Panc1 (cell line): ENCODE data around the gene TBC1D2. TPM values are rescaled to one million over a fixed set of nuclear protein-coding genes. Genes with fewer than 3 reads are reported as not detected.

ENCODE experiments used
- ATAC-seq: fragments of 200-7000 bp; cut with Tn5 transposase; 2 replicates; pipeline ENCODE4 v1.9.1; 2020; ENCODE audit warnings: mild to moderate bottlenecking, moderate library complexity
- BruUV-seq: library from RNA; stranded (reverse); fragments of 400-500 nt; replicated peaks from 2 replicates; lab custom pipeline; 2021; lab: Mats Ljungman, UMichigan
- CTCF ChIA-PET: fragments of 300-600 bp; sonication (Branson Sonifier 250); formaldehyde crosslinking; loops from one replicate; lab custom pipeline; 2022; ENCODE audit warnings: antibody characterized with exemption; lab: Charles Lee
- POLR2A ChIA-PET: fragments of 300-600 bp; sonication (Branson Sonifier 250); formaldehyde crosslinking; loops from one replicate; lab custom pipeline; 2022; ENCODE audit warnings: antibody characterized with exemption; lab: Charles Lee
- DNase-seq: peaks from one replicate; pipeline ENCODE4 v3.0.0-alpha.2; 2010; ENCODE audit warnings: low read depth, low spot score
- H3K27ac ChIP-seq: 2 replicates; pipeline ENCODE4 v1.5.1; 2011; ENCODE audit warnings: mild to moderate bottlenecking, low read length, inconsistent platforms
- H3K27me3 ChIP-seq: fragments of 200-500 bp; sonication (Bioruptor generic); 2 replicates; pipeline ENCODE4 v1.6.0; 2014; ENCODE audit warnings: low read length, inconsistent platforms; ENCODE audit not compliant: control insufficient read depth, insufficient read depth
- H3K36me3 ChIP-seq: fragments of 200-500 bp; sonication (Bioruptor generic); 2 replicates; pipeline ENCODE4 v1.5.1; 2014; ENCODE audit warnings: inconsistent platforms, mild to moderate bottlenecking, low read length, moderate library complexity; ENCODE audit not compliant: control insufficient read depth, insufficient read depth
- H3K4me1 ChIP-seq: 2 replicates; pipeline ENCODE4 v1.5.1; 2011; ENCODE audit warnings: inconsistent platforms, mild to moderate bottlenecking, low read length, moderate library complexity; ENCODE audit not compliant: control insufficient read depth, insufficient read depth
- H3K4me3 ChIP-seq, 2 experiments: 2 replicates each; pipeline ENCODE4 v1.5.1; 2011 to 2012; ENCODE audit warnings: low read depth in 2 of 2, low read length in 2 of 2, mild to moderate bottlenecking in 2 of 2, inconsistent platforms in 1 of 2, moderate library complexity in 1 of 2
- H3K9me3 ChIP-seq: fragments of 200-500 bp; sonication (Bioruptor generic); 2 replicates; pipeline ENCODE4 v1.5.1; 2014; ENCODE audit warnings: low read depth, mild to moderate bottlenecking, inconsistent platforms, low read length, moderate library complexity; ENCODE audit not compliant: control insufficient read depth, insufficient read depth
- POLR2AphosphoS5 ChIP-seq: IDR thresholded peaks from 2 replicates; pipeline ENCODE4 v1.6.1; 2012; ENCODE audit warnings: mild to moderate bottlenecking, low read depth, low read length, moderate library complexity
- SIN3A ChIP-seq: IDR thresholded peaks from 2 replicates; pipeline ENCODE4 v1.6.1; 2012; ENCODE audit warnings: low read depth, mild to moderate bottlenecking, low read length, moderate library complexity, borderline replicate concordance; ENCODE audit not compliant: insufficient read depth
- TCF7L2 ChIP-seq: IDR thresholded peaks from 2 replicates; pipeline ENCODE4 v1.6.1; 2011; ENCODE audit warnings: mild to moderate bottlenecking, low read depth, low read length, inconsistent platforms
- in situ Hi-C: cut with HindIII; loops from 2 replicates; pipeline ENCODE4 v1.10.0; 2016; ENCODE audit warnings: low sequenced_read_pairs, low pct_unique_long_range_greater_than_20kb
- intact Hi-C: fragments of 100-400 bp; cut with micrococcal nuclease; formaldehyde crosslinking; loops from one replicate; pipeline ENCODE4 v1.10.0; 2022; ENCODE audit not compliant: unreplicated experiment
- total RNA-seq: library from RNA; stranded (reverse); gene quantifications from one replicate; pipeline ENCODE4 v1.2.1, GENCODE V29; 2021; ENCODE audit not compliant: unreplicated experiment
- TF ChIP-seq, protein P1 (sequence below), 2 experiments: IDR thresholded peaks; 2 replicates each; pipeline ENCODE4 v1.6.1; 2011 to 2012; ENCODE audit warnings: low read depth in 2 of 2, control low read depth in 1 of 2, low read length in 1 of 2, mild to moderate bottlenecking in 1 of 2, moderate library complexity in 1 of 2; ENCODE audit not compliant: insufficient read depth in 1 of 2
- TF ChIP-seq, protein P2 (sequence below): fragments of 450-650 bp; IDR thresholded peaks from 2 replicates; pipeline ENCODE4 v1.5.1; 2017; ENCODE audit warnings: mild to moderate bottlenecking

TBC1D2 gene
- total RNA-seq, 1 experiment from 2014 or later = 2.4 TPM

DNA sequence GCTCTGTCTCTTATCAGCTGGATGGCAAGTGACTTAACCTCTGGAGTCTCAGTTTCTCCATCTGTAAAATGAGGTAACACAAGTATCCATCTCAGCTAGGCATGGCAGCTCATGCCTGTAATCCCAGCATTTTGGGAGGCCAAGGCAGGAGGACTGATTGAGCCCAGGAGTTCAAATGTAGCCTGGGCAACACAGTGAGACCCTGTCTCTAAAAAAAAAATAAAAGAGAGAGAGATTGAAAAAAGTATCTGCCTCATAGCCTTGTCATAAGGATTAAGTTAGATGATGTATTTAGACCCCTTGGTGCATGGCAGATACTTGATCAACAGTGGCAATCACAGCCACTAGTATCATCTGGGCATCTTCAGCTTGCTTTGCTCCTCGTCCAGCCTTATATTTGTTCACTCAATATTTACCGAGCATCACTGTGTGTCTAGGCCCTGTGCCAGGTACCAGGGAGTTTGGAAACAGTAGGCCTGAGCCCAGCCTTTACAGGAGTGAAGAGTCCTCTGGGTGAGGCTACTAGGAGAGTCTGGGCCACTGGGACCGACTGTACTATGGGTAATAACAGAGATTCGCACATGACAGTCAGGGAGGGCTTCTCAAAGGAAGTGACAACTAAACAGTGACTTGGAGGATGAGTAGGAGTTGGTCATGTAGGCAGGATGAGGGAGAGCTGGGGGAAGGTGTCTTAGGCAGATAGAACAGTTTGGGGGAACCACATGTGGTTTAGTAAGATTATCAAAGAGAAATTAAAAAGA, 97.2 kb downstream of the TBC1D2 start:
- H3K9me3 ChIP-seq = no peaks in the 10 kb centered on the region
- intact Hi-C loops (no loop called here), in situ Hi-C loops (no loop called here)
- H3K36me3 ChIP-seq = no peaks in the 10 kb centered on the region
- H3K4me1 ChIP-seq = 0 out of 2 replicates have a peak, but pooled peaks cover 6% of the 10 kb centered on the region
- no peaks in the 10 kb centered on the region for H3K27me3 ChIP-seq
- POLR2A ChIA-PET = interaction anchor here (0.7 kb wide), 1 partner anchor 142 kb away, joined by 4 read pairs; no protein-coding TSS in a partner anchor
- ATAC-seq (no peak), DNase-seq (no peak)
- no TSS peak for BruUV-seq
- H3K27ac ChIP-seq = no peak overlapping the region
- CTCF ChIA-PET = no interaction called here
- TF ChIP-seq, protein P1, sequence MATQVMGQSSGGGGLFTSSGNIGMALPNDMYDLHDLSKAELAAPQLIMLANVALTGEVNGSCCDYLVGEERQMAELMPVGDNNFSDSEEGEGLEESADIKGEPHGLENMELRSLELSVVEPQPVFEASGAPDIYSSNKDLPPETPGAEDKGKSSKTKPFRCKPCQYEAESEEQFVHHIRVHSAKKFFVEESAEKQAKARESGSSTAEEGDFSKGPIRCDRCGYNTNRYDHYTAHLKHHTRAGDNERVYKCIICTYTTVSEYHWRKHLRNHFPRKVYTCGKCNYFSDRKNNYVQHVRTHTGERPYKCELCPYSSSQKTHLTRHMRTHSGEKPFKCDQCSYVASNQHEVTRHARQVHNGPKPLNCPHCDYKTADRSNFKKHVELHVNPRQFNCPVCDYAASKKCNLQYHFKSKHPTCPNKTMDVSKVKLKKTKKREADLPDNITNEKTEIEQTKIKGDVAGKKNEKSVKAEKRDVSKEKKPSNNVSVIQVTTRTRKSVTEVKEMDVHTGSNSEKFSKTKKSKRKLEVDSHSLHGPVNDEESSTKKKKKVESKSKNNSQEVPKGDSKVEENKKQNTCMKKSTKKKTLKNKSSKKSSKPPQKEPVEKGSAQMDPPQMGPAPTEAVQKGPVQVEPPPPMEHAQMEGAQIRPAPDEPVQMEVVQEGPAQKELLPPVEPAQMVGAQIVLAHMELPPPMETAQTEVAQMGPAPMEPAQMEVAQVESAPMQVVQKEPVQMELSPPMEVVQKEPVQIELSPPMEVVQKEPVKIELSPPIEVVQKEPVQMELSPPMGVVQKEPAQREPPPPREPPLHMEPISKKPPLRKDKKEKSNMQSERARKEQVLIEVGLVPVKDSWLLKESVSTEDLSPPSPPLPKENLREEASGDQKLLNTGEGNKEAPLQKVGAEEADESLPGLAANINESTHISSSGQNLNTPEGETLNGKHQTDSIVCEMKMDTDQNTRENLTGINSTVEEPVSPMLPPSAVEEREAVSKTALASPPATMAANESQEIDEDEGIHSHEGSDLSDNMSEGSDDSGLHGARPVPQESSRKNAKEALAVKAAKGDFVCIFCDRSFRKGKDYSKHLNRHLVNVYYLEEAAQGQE (IDR thresholded peaks at IDR 0.05; ENCODE audit: insufficient read depth in 1 of 2, low read depth in 2 of 2, low read length in 1 of 2) = no peak
- TF ChIP-seq TCF7L2 = no peak
- no peak overlapping the region for H3K4me3 ChIP-seq

DNA sequence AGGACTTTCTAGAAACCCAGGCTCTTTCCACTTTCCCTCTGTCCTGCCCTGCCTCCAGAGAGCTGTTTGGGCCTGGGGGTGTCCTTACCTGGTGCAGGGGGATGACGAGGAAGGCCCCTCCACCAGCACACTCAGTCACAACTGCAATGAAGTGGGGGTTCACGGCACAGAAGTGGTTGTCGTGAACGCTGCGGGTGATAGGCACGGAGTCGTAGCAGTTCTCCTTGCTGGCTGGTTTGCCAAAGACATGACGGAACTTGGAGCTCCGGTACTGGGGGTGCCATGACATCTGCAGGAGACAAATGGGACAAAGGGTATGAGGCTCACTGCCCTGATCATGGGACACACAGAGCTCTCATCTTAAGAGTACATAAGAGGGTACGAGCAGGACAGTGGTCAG, 98.1 kb downstream of the TBC1D2 start:
- CTCF ChIA-PET = no interaction called here
- no peak overlapping the region for H3K4me3 ChIP-seq
- H3K4me1 ChIP-seq = 0 out of 2 replicates have a peak, but pooled peaks cover 6% of the 10 kb centered on the region
- intact Hi-C loops = no loop called here
- in situ Hi-C loops = no loop called here
- H3K27ac ChIP-seq = no peak overlapping the region
- DNase-seq = no peak
- no peak for ATAC-seq
- no peaks in the 10 kb centered on the region for H3K9me3 ChIP-seq
- no TSS peak for BruUV-seq
- POLR2A ChIA-PET = interaction anchor here (0.6 to 0.7 kb wide), 2 partner anchors 16 to 143 kb away, joined by 4 to 14 read pairs; no protein-coding TSS in a partner anchor
- no peak for TF ChIP-seq SIN3A
- no peak for TF ChIP-seq POLR2AphosphoS5
- TF ChIP-seq, protein P2, sequence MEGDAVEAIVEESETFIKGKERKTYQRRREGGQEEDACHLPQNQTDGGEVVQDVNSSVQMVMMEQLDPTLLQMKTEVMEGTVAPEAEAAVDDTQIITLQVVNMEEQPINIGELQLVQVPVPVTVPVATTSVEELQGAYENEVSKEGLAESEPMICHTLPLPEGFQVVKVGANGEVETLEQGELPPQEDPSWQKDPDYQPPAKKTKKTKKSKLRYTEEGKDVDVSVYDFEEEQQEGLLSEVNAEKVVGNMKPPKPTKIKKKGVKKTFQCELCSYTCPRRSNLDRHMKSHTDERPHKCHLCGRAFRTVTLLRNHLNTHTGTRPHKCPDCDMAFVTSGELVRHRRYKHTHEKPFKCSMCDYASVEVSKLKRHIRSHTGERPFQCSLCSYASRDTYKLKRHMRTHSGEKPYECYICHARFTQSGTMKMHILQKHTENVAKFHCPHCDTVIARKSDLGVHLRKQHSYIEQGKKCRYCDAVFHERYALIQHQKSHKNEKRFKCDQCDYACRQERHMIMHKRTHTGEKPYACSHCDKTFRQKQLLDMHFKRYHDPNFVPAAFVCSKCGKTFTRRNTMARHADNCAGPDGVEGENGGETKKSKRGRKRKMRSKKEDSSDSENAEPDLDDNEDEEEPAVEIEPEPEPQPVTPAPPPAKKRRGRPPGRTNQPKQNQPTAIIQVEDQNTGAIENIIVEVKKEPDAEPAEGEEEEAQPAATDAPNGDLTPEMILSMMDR = no peak
- no peaks in the 10 kb centered on the region for H3K36me3 ChIP-seq
- no peaks in the 10 kb centered on the region for H3K27me3 ChIP-seq

DNA sequence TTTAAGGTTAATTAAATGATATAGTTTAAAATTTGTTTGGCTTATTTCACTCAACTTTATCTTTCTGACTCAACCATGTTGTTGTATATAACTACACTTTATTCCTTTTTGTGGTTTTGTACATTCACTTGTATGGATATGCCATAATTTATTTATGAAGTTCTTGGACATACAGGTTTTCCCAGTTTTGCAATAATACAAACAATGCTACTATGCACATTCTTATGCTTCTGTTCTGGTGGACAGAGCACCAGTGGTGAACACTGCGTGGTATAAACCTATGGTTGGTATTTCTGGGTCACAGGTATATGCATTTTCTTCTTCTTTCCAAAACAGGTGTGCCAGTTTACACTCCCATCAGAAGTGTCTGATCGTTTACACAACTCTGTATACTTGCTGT, 100.8 kb downstream of the TBC1D2 start:
- CTCF ChIA-PET = no interaction called here
- Histone ChIP-seq H3K36me3 (no peaks in the 10 kb centered on the region), H3K4me1 (0 out of 2 replicates have a peak, but pooled peaks cover 6% of the 10 kb centered on the region), H3K27ac (no peak overlapping the region), H3K27me3 (no peaks in the 10 kb centered on the region), H3K4me3 (no peak overlapping the region), H3K9me3 (no peaks in the 10 kb centered on the region)
- POLR2A ChIA-PET = no interaction called here
- BruUV-seq = no TSS peak
- TF ChIP-seq TCF7L2 = no peak
- DNase-seq (no peak), ATAC-seq (no peak)
- in situ Hi-C loops = no loop called here
- intact Hi-C loops = no loop called here
